ENCODE results near the gene PTPRM.

PTPRM gene

DNA sequence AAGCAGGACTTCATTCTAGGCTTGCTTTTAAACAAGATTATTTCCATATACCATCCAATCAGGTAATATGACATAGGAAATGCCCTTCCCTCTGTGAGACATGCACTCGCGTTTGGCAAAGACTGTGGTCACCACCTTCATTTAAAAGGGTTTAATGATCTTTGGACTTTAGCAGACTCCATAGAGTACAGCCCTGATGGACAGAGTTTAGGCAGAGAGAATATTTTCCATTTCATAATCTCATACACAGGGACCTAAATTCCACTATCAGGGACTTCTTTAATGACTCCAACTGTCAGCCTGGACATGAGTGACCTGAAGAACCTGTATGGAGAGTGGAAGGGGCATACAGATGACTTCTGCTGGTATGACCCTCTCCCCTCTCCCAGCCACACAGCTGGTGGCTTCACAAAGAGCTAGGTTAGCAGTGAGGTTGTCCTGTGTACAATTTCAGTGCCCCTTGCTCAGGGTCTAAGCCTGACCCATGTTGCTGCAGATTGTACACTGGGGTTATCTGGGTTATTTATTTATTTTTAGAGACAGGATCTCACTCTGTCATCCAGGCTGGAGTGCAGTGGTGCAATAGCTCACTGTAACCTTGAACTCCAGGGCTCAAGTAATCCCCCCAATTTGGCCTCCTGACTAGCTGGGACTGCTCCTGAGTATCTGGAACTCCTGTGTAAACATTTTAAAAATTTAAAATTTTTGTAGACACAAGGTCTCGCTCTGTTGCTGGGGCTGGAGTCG lies 59.2 kb downstream of the PTPRM start:
- no peaks in the 10 kb centered on the region for H3K9me3 Mint-ChIP-seq
- H3K4me3 Mint-ChIP-seq, result no peak overlapping the region

DNA sequence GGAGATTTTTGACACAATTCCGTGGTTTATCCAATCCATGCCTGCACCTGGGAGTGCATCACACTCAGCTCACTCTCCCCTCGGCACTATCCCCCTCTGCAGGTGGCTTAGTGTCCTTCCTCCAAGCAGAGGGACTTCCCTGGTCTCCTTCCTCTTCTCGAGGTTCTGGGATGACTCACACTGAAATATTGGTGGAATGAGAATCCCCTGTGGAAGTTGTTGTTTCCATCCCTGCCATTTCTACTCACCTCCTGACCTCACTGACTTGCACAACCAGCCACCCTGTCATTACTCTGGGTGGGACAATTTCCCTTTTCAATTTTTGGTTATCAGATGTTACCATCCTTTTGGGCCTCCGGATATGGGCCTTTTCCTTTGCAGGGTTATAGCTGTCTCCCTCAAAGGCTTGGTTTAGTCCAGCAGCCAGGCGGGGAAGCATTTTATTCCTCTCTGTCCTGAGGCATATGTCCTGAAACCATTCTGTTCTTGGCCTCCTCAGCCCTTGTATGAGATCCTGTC lies 59.9 kb downstream of the PTPRM start:
- no peaks in the 10 kb centered on the region for H3K9me3 Mint-ChIP-seq
- TF ChIP-seq, protein P1, sequence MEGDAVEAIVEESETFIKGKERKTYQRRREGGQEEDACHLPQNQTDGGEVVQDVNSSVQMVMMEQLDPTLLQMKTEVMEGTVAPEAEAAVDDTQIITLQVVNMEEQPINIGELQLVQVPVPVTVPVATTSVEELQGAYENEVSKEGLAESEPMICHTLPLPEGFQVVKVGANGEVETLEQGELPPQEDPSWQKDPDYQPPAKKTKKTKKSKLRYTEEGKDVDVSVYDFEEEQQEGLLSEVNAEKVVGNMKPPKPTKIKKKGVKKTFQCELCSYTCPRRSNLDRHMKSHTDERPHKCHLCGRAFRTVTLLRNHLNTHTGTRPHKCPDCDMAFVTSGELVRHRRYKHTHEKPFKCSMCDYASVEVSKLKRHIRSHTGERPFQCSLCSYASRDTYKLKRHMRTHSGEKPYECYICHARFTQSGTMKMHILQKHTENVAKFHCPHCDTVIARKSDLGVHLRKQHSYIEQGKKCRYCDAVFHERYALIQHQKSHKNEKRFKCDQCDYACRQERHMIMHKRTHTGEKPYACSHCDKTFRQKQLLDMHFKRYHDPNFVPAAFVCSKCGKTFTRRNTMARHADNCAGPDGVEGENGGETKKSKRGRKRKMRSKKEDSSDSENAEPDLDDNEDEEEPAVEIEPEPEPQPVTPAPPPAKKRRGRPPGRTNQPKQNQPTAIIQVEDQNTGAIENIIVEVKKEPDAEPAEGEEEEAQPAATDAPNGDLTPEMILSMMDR (IDR thresholded peaks at IDR 0.05), result no peak
- no peak overlapping the region for H3K27ac Mint-ChIP-seq
- peaks cover 20% of the 10 kb centered on the region for H3K4me1 Mint-ChIP-seq
- H3K27me3 Mint-ChIP-seq (ENCODE audit: low read depth, poor library complexity), result no peaks in the 10 kb centered on the region
- DNase-seq, result no peak
- H3K36me3 Mint-ChIP-seq (ENCODE audit: low read depth), result no peaks in the 10 kb centered on the region
- no peak overlapping the region for H3K4me3 Mint-ChIP-seq

More for the DNA sequence above, 59.2 kb downstream of the PTPRM start:
- H3K27me3 Mint-ChIP-seq (ENCODE audit: low read depth, poor library complexity), result no peaks in the 10 kb centered on the region
- DNase-seq, result no peak
- H3K27ac Mint-ChIP-seq, result no peak overlapping the region
- no peaks in the 10 kb centered on the region for H3K36me3 Mint-ChIP-seq (ENCODE audit: low read depth)
- peaks cover 16% of the 10 kb centered on the region for H3K4me1 Mint-ChIP-seq
- TF ChIP-seq, protein P1 (IDR thresholded peaks at IDR 0.05), result no peak

DNA sequence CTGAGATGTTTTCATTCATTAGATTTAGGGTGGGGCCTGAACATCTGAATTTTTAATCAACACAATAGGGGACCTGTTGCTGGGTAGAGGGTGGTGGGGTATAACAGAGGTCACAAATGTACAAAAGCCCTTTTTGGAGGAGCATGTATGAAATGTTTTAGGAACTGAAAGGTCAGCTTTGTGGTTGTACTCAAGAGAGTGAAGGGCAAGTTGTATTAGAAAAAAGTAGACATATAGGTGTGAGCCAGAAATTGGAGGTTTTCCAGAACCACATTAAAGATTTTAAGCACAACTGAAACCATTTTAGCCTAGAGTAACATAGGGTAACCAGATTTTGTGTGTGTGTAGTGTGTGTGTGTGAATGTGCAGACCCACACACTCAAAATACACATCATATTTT lies 62.3 kb downstream of the PTPRM start:
- TF ChIP-seq, protein P1 (IDR thresholded peaks at IDR 0.05), result no peak
- DNase-seq, result no peak
- H3K36me3 Mint-ChIP-seq (ENCODE audit: low read depth), result no peaks in the 10 kb centered on the region
- no peaks in the 10 kb centered on the region for H3K27me3 Mint-ChIP-seq (ENCODE audit: low read depth, poor library complexity)
- no peak overlapping the region for H3K27ac Mint-ChIP-seq
- H3K9me3 Mint-ChIP-seq, result no peaks in the 10 kb centered on the region
- no peak overlapping the region for H3K4me3 Mint-ChIP-seq
- peaks cover 35% of the 10 kb centered on the region for H3K4me1 Mint-ChIP-seq

DNA sequence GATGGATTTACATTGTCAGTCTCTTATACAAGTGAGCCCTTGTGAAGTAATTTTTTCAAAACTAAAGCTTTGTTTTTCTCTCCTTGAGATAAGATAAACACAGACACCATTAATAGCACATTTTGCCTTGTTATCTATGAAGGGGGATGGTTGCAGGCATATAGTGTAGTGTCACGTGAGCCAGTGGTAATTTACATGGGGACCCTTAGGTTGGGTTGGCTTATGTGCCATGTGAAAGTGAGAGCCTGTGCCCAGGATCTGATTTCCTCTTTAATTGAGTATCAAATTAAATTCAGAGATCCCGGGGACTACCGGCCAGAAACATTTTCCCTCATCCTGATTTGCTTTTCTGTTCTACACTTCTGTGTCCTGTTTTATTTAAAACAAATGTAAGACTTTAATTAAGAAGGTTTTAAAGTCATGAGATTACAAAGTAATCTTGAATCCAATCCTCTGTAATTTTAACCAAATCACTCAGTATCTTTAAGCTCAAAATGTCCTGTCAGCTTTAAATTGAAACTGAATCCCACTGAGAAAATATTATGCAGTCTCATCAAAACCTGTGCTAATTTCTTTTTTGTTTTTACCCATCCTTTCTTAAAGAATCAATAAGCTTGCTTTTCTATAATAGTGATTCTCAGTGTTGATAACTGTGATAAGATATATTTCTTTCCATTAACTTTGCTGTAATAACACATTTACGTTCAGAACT lies 63.8 kb downstream of the PTPRM start:
- TF ChIP-seq, protein P1 (IDR thresholded peaks at IDR 0.05), result no peak
- H3K27me3 Mint-ChIP-seq (ENCODE audit: low read depth, poor library complexity), result no peaks in the 10 kb centered on the region
- no peak overlapping the region for H3K27ac Mint-ChIP-seq
- no peaks in the 10 kb centered on the region for H3K36me3 Mint-ChIP-seq (ENCODE audit: low read depth)
- no peak for DNase-seq
- H3K4me1 Mint-ChIP-seq, result peaks cover 40% of the 10 kb centered on the region
- no peaks in the 10 kb centered on the region for H3K9me3 Mint-ChIP-seq
- no peak overlapping the region for H3K4me3 Mint-ChIP-seq

DNA sequence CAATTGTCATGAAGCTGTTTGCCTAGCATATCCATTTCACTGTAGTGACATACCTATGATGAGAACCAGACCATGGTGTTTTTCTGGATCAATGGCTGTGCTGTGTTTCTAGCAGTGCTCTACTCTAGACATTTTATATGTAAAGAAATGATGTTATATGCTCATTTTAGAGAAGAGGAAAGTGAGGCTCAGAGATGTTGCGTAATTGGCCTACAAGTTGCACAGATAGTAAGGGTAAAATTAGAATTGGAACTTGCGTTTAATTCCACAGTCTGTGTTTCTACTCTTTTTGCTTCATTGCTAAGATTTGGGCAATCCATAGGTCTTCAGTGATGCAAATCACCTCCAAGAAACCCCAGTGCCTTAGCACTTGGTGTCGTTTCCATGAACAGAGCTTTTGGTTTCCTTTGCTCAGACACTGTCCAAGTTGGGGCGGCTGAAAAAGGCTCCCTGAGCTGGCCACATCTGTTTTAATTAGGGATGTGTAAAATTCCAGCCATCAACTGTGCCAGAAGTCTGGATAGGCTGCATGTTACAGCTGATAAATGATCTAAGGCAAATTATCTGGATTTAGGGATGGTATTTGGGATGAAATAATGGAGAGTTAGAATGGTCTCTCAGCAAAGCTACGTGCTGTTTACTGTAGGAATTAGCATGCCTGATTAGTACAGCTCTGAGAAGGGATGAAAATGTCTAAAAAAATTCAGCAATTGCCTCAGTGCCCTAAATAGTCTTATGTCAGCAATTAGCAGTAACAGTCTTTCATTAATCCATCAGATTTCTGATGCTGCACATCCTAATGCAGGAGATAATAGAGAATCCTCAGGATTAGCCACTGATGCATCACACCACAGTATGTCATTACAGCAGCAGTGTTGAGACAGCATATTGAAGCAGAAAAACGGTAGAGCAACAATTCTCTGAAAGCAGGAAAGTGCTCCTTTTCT lies 65.3 kb downstream of the PTPRM start:
- Mint-ChIP-seq H3K9me3 (no peaks in the 10 kb centered on the region), H3K36me3 (ENCODE audit: low read depth) (no peaks in the 10 kb centered on the region), H3K4me3 (no peak overlapping the region), H3K4me1 (peaks cover 42% of the 10 kb centered on the region), H3K27ac (no peak overlapping the region), H3K27me3 (ENCODE audit: low read depth, poor library complexity) (no peaks in the 10 kb centered on the region)
- no peak for DNase-seq
- TF ChIP-seq, protein P1 (IDR thresholded peaks at IDR 0.05), result no peak
